ENCODE measurements around the gene BID. TPM values are rescaled to one million over a fixed set of nuclear protein-coding genes. Genes with fewer than 3 reads are reported as not detected.
A peak's percentile ranks its signal among the peaks of the same experiment; 100 is the strongest.

Gene BID
- total RNA-seq, 1 experiment from 2014 or later, result 44.4 TPM

DNA sequence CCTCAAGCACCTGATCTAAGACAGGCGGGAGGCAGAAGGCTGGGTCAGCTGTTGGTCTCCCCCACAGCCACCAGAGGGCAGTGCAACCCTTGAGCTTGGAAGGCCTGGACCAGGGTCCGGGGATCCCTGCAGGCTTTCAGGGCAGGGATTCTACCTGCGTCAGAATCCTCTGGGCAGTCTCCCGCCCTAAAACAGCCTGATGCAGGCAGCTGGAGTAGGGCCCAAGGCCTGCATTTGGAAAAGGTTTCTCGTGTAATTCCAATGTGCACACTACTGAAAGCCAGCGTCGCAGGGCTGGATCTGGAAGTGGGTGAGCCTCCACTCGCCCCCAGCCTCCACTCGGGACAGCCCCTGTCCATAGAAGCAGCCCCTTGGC, 31.8 kb downstream of the BID start:
- Histone ChIP-seq H3K27me3 (ENCODE audit: insufficient read depth, low read depth) (no peaks in the 10 kb centered on the region), H3K27ac (no peak overlapping the region), H4K20me1 (ENCODE audit: insufficient read depth) (no peaks in the 10 kb centered on the region; the same call in 1 of the 2 replicates), H2AFZ (no peak overlapping the region), H3K4me1 (replicated peaks; ENCODE audit: insufficient read depth) (no peaks in the 10 kb centered on the region), H3K79me2 (ENCODE audit: low read depth) (no peaks in the 10 kb centered on the region), H3K9me3 (ENCODE audit: insufficient read depth, low read depth) (no peaks in the 10 kb centered on the region), H3K4me2 (no peak overlapping the region), H3K4me3 (no peak overlapping the region), H3K36me3 (ENCODE audit: low read depth) (no peaks in the 10 kb centered on the region), H3F3A (ENCODE audit: insufficient read depth, low read depth) (no peaks in the 10 kb centered on the region), H3K9me2 (ENCODE audit: insufficient read depth) (no peaks in the 10 kb centered on the region)
- peak; percentile 48 to 54 for DNase-seq
- ChIA-PET POLR2A (ENCODE audit: unreplicated experiment) (no interaction called here), CTCF (interaction anchor here (0.8 kb wide), 2 partner anchors 11 to 571 kb away, joined by 3 to 12 read pairs; no protein-coding TSS in a partner anchor)
- intact Hi-C loops (cut with micrococcal nuclease; ENCODE audit: unreplicated experiment), result loop anchor here (2.0 to 5.0 kb wide), 2 partner anchors 45 to 334 kb away; partner anchors contain the start of gene PEX26
- no TSS peak for BruUV-seq (replicated peaks)
- TF ChIP-seq EZH2 (IDR thresholded peaks at IDR 0.05; ENCODE audit: low read depth), result no peak
- TF ChIP-seq CTCF (conservative IDR thresholded peaks at IDR 0.05), result peak; percentile 74

DNA sequence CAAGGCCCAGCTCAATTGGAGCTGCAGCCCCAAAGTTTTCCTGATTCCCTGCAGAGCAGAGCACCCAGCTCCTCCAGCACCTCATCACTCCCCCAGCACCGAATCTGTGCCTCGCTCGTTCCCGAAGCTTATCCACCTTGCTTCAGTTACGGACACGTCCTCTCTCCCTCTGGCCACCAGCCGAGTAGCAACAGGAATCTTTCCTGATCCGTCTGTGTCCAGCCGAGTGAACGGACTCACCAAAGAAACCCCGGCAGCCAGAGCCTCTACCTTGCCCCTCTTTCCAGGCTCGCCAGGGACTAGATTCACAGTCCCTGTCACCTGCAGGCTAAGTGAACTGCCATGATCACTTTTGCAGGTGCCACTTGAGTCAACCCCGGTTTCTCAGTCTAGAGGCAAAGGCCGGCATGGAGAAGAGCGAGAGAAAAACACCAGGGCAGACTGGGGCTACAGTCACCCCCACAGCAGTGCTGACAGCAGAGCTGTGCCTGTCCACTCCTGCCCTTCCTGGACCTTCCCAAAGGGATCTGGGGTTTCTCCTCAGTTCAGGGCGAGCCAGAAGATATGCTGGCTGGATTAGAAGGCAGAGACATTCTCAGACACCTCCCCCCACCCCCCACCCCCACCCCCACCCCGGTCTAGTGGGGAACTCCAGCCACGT, 32.3 kb downstream of the BID start:
- ChIA-PET CTCF (interaction anchor here (0.6 to 0.8 kb wide), 3 partner anchors 10 to 571 kb away, joined by 3 to 12 read pairs (median 4); no protein-coding TSS in a partner anchor), POLR2A (ENCODE audit: unreplicated experiment) (no interaction called here)
- Histone ChIP-seq H3K9me2 (ENCODE audit: insufficient read depth) (no peaks in the 10 kb centered on the region), H3K79me2 (ENCODE audit: low read depth) (no peaks in the 10 kb centered on the region), H2AFZ (no peak overlapping the region), H3K4me2 (no peak overlapping the region), H3K27me3 (ENCODE audit: insufficient read depth, low read depth) (no peaks in the 10 kb centered on the region), H3K4me3 (no peak overlapping the region), H3K9me3 (ENCODE audit: insufficient read depth, low read depth) (no peaks in the 10 kb centered on the region), H4K20me1 (ENCODE audit: insufficient read depth) (no peaks in the 10 kb centered on the region; the same call in 1 of the 2 replicates), H3K4me1 (replicated peaks; ENCODE audit: insufficient read depth) (no peaks in the 10 kb centered on the region), H3F3A (ENCODE audit: insufficient read depth, low read depth) (no peaks in the 10 kb centered on the region), H3K27ac (no peak overlapping the region), H3K36me3 (ENCODE audit: low read depth) (no peaks in the 10 kb centered on the region)
- intact Hi-C loops (cut with micrococcal nuclease; ENCODE audit: unreplicated experiment), result loop anchor here (2.0 to 5.0 kb wide), 2 partner anchors 45 to 335 kb away; partner anchors contain the start of gene PEX26
- TF ChIP-seq CTCF (conservative IDR thresholded peaks at IDR 0.05), result no peak
- TF ChIP-seq EZH2 (IDR thresholded peaks at IDR 0.05; ENCODE audit: low read depth), result no peak
- no peak for DNase-seq
- no TSS peak for BruUV-seq (replicated peaks)

GRCh38 chr22:17739196-17739975, 34.9 kb downstream of the BID start:
- Histone ChIP-seq H3K9me2 (ENCODE audit: insufficient read depth) (no peaks in the 10 kb centered on the region), H3K4me2 (no peak overlapping the region), H3K27me3 (ENCODE audit: insufficient read depth, low read depth) (no peaks in the 10 kb centered on the region), H3K79me2 (ENCODE audit: low read depth) (no peaks in the 10 kb centered on the region), H3K36me3 (ENCODE audit: low read depth) (no peaks in the 10 kb centered on the region), H3K9me3 (ENCODE audit: insufficient read depth, low read depth) (no peaks in the 10 kb centered on the region), H3K4me1 (replicated peaks; ENCODE audit: insufficient read depth) (no peaks in the 10 kb centered on the region), H4K20me1 (ENCODE audit: insufficient read depth) (no peaks in the 10 kb centered on the region; the same call in 1 of the 2 replicates), H3K27ac (no peak overlapping the region), H3K4me3 (no peak overlapping the region), H3F3A (ENCODE audit: insufficient read depth, low read depth) (no peaks in the 10 kb centered on the region), H2AFZ (no peak overlapping the region)
- TF ChIP-seq EZH2 (IDR thresholded peaks at IDR 0.05; ENCODE audit: low read depth) (no peak), CTCF (conservative IDR thresholded peaks at IDR 0.05) (no peak)
- ChIA-PET CTCF (no interaction called here), POLR2A (ENCODE audit: unreplicated experiment) (no interaction called here)
- no peak for DNase-seq
- intact Hi-C loops (cut with micrococcal nuclease; ENCODE audit: unreplicated experiment), result loop anchor here (5.0 kb wide), 1 partner anchor 182 kb away; no protein-coding TSS in a partner anchor
- BruUV-seq (replicated peaks), result no TSS peak

Measured in PC-9 (cell line).